Left renal pelvis (tissue), 4 donors: ENCODE data around the gene GTF2IRD1. TPM values are rescaled to one million over a fixed set of nuclear protein-coding genes. Genes with fewer than 3 reads are reported as not detected.
"Not testable (repeated sequence)": the region's sequence is repeated elsewhere in the genome, so short reads cannot be mapped to it uniquely, and the experiment has no call there.

Source experiments
- DNase-seq, 4 donors: peaks; one replicate each; pipeline ENCODE4 v3.0.0-alpha.2; 2013; ENCODE audit warnings: low read depth in 4 of 4, low spot score in 3 of 4
- polyA plus RNA-seq, 4 donors: library from polyadenylated mRNA; unstranded; fragments of 120-200 nt; gene quantifications; one replicate each; pipeline ENCODE4 v1.2.1, GENCODE V29; 2013; ENCODE audit not compliant: insufficient read length in 4 of 4

Gene GTF2IRD1
- polyA plus RNA-seq, 4 donors = 35.2 to 60.0 (median 50.9) TPM

GRCh38 chr7:74633451-74633921 lies 179.8 kb downstream of the GTF2IRD1 start:
- DNase-seq = no peak

- DNase-seq = no peak
Measured at GRCh38 chr7:74637745-74638144, 184.0 kb downstream of the GTF2IRD1 start.

DNA sequence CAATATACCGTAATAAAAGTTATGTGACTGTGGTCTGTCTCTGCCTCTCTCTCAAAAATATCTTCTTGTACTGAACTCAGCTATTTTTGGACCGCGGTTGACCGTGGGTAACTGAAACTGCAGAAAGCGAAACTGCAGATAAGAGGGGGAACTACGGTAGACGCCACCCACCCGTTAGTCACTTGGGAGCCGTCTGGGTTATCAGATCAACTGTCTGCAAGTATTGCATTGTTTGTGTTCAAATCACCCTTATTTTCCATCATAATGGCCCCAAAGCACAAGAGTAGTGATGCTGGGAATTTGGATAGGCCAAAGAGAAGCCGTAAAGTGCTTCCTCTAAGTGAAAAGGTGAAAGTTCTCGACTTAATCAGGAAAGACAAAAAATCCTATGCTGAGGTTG lies 196.3 kb downstream of the GTF2IRD1 start:
- DNase-seq = not testable (repeated sequence)

GRCh38 chr7:74650493-74651132 lies 196.9 kb downstream of the GTF2IRD1 start:
- not testable (repeated sequence) for DNase-seq

GRCh38 chr7:74651133-74651504 lies 197.4 kb downstream of the GTF2IRD1 start:
- not testable (repeated sequence) for DNase-seq

Other genes with a start within 250 kb of the GTF2IRD1 start
- gene LAT2, start 243.9 kb upstream of the GTF2IRD1 start, polyA plus RNA-seq = 1 to 10 TPM; 2.4 to 5.0 (median 3.7) TPM
- 10 to 100 TPM; 31.4 to 43.6 (median 38.5) TPM for gene RFC2, start 199.5 kb upstream of the GTF2IRD1 start, polyA plus RNA-seq
- gene CLIP2, start 164.5 kb upstream of the GTF2IRD1 start, polyA plus RNA-seq = 10 to 100 TPM; 21.8 to 30.2 (median 26.4) TPM
- 100 to 1,000 TPM; 265 to 437 (median 366) TPM for gene GTF2I, start 203.8 kb downstream of the GTF2IRD1 start, polyA plus RNA-seq